SK-N-SH treated with all-trans-retinoic acid at 6 μM for 48 hours (cell line): ENCODE measurements around the gene DDX28.

Source experiments
- ATAC-seq: fragments of 200-7000 bp; cut with Tn5 transposase; 3 replicates; pipeline ENCODE4 v1.9.1; 2020; ENCODE audit warnings: mild to moderate bottlenecking, moderate library complexity
- ARNTL ChIP-seq: fragments of 450-650 bp; formaldehyde crosslinking; IDR thresholded peaks from 2 replicates; pipeline ENCODE4 v1.5.0; 2020; ENCODE audit warnings: low read depth, mild to moderate bottlenecking, moderate library complexity, borderline replicate concordance
- BACH2 ChIP-seq: fragments of 250-450 bp; sonication (Bioruptor Pico); IDR thresholded peaks from 2 replicates; pipeline ENCODE4 v1.9.0; 2021; ENCODE audit warnings: mild to moderate bottlenecking, borderline replicate concordance
- CREB5 ChIP-seq: fragments of 250-450 bp; sonication (Bioruptor Pico); IDR thresholded peaks from 2 replicates; pipeline ENCODE4 v1.5.1; 2020; ENCODE audit warnings: low read depth, mild to moderate bottlenecking, moderate library complexity
- CSDC2 ChIP-seq: fragments of 250-450 bp; sonication (Bioruptor Pico); IDR thresholded peaks from 2 replicates; pipeline ENCODE4 v1.5.0; 2020; ENCODE audit warnings: mild to moderate bottlenecking, moderate library complexity
- CSRNP3 ChIP-seq: fragments of 250-450 bp; sonication (Bioruptor Pico); IDR thresholded peaks from 2 replicates; pipeline ENCODE4 v1.5.1; 2021; ENCODE audit warnings: mild to moderate bottlenecking, moderate library complexity
- ESRRG ChIP-seq: fragments of 250-450 bp; sonication (Bioruptor Pico); IDR thresholded peaks from 2 replicates; pipeline ENCODE4 v1.6.1; 2021; ENCODE audit warnings: mild to moderate bottlenecking
- GLIS3 ChIP-seq: fragments of 250-450 bp; sonication (Bioruptor Pico); IDR thresholded peaks from 2 replicates; pipeline ENCODE4 v1.5.0; 2020; ENCODE audit warnings: mild to moderate bottlenecking, moderate library complexity
- ISL1 ChIP-seq: fragments of 250-450 bp; sonication (Bioruptor Pico); IDR thresholded peaks from 2 replicates; pipeline ENCODE4 v2.1.2; 2022; ENCODE audit warnings: mild to moderate bottlenecking, moderate library complexity
- PATZ1 ChIP-seq: fragments of 250-450 bp; sonication (Bioruptor Pico); IDR thresholded peaks from 2 replicates; pipeline ENCODE4 v1.8.0; 2020; ENCODE audit warnings: mild to moderate bottlenecking, moderate library complexity, borderline replicate concordance
- POU6F1 ChIP-seq: fragments of 250-450 bp; sonication (Bioruptor Pico); IDR thresholded peaks from 2 replicates; pipeline ENCODE4 v1.8.0; 2021; ENCODE audit warnings: low read depth, mild to moderate bottlenecking, moderate library complexity, borderline replicate concordance
- PPARA ChIP-seq: fragments of 250-450 bp; sonication (Bioruptor Pico); IDR thresholded peaks from 2 replicates; pipeline ENCODE4 v1.5.0; 2020; ENCODE audit warnings: mild to moderate bottlenecking, borderline replicate concordance
- RARB ChIP-seq: fragments of 250-450 bp; sonication (Bioruptor Pico); IDR thresholded peaks from 2 replicates; pipeline ENCODE4 v1.8.0; 2021; ENCODE audit warnings: mild to moderate bottlenecking, moderate library complexity
- SNAI2 ChIP-seq: fragments of 250-450 bp; sonication (Bioruptor Pico); IDR thresholded peaks from 2 replicates; pipeline ENCODE4 v1.5.0; 2020; ENCODE audit warnings: mild to moderate bottlenecking, moderate library complexity
- TOX ChIP-seq: fragments of 250-450 bp; sonication (Bioruptor Pico); IDR thresholded peaks from 2 replicates; pipeline ENCODE4 v1.8.0; 2021; ENCODE audit warnings: mild to moderate bottlenecking, moderate library complexity, borderline replicate concordance
- TSHZ2 ChIP-seq: fragments of 250-450 bp; sonication (Bioruptor Pico); IDR thresholded peaks from 2 replicates; pipeline ENCODE4 v1.5.0; 2020; ENCODE audit warnings: mild to moderate bottlenecking, moderate library complexity
- ZFP3 ChIP-seq: fragments of 250-450 bp; sonication (Bioruptor Pico); IDR thresholded peaks from 2 replicates; pipeline ENCODE4 v1.5.0; 2020; ENCODE audit warnings: mild to moderate bottlenecking, moderate library complexity
- ZFP30 ChIP-seq: fragments of 450-650 bp; formaldehyde crosslinking; IDR thresholded peaks from 2 replicates; pipeline ENCODE4 v1.5.0; 2022; ENCODE audit warnings: mild to moderate bottlenecking, moderate library complexity
- ZNF565 ChIP-seq: fragments of 450-650 bp; formaldehyde crosslinking; conservative IDR thresholded peaks from 2 replicates; pipeline ENCODE4 v1.5.0; 2020; ENCODE audit warnings: low read depth, mild to moderate bottlenecking, moderate library complexity
- ZNF70 ChIP-seq: fragments of 450-650 bp; formaldehyde crosslinking; IDR thresholded peaks from 2 replicates; pipeline ENCODE4 v1.5.0; 2020; ENCODE audit warnings: mild to moderate bottlenecking, moderate library complexity
- ZNF8 ChIP-seq: fragments of 450-650 bp; formaldehyde crosslinking; IDR thresholded peaks from 2 replicates; pipeline ENCODE4 v1.5.0; 2020; ENCODE audit warnings: mild to moderate bottlenecking, moderate library complexity

Gene DDX28

GRCh38 chr16:68022728-68023537 lies at the start of gene DDX28, which contains the start of gene DUS2:
TSS of gene DDX28 (minus strand) at chr16:68023232. CDS start at chr16:68023202, 30 bp downstream.
TSS of gene DUS2 (plus strand) at chr16:68023284. CDS start at chr16:68038024, 14,740 bp downstream.
- ATAC-seq = peak; percentile 94
- no peak for TF ChIP-seq CSRNP3 (CRISPR knock-in tag)
- TF ChIP-seq CREB5 (CRISPR knock-in tag) = no peak
- no peak for TF ChIP-seq PATZ1 (CRISPR knock-in tag)
- no peak for TF ChIP-seq ESRRG (CRISPR knock-in tag)
- no peak for TF ChIP-seq SNAI2
- TF ChIP-seq PPARA (CRISPR knock-in tag) = no peak
- no peak for TF ChIP-seq TOX
- no peak for TF ChIP-seq ISL1 (CRISPR knock-in tag)
- TF ChIP-seq GLIS3 (CRISPR knock-in tag) = no peak
- no peak for TF ChIP-seq BACH2
- TF ChIP-seq CSDC2 (CRISPR knock-in tag) = no peak
- TF ChIP-seq, all 23 proteins: peak for 0

GRCh38 chr16:68072038-68072695 lies 49.1 kb upstream of the DDX28 start:
- peak; percentile 97 for ATAC-seq
- no peak for TF ChIP-seq ZNF70
- no peak for TF ChIP-seq BACH2
- TF ChIP-seq ZNF8 (CRISPR knock-in tag) = no peak
- no peak for TF ChIP-seq RARB (CRISPR knock-in tag)
- TF ChIP-seq POU6F1 = no peak
- no peak for TF ChIP-seq TSHZ2 (CRISPR knock-in tag)
- no peak for TF ChIP-seq ARNTL (CRISPR knock-in tag)
- no peak for TF ChIP-seq GLIS3 (CRISPR knock-in tag)
- no peak for TF ChIP-seq PATZ1 (CRISPR knock-in tag)
- no peak for TF ChIP-seq ZFP30 (CRISPR knock-in tag)
- TF ChIP-seq ZFP3 = no peak
- no peak for TF ChIP-seq ZNF565 (CRISPR knock-in tag)
- no peak for TF ChIP-seq CSRNP3 (CRISPR knock-in tag)
- TF ChIP-seq, all 23 proteins: peak for 0
